Neuronal stem cell (in vitro differentiated cells): ENCODE measurements around the gene MUS81.
A peak's percentile ranks its signal among the peaks of the same experiment; 100 is the strongest.
"Not testable (repeated sequence)": the region's sequence is repeated elsewhere in the genome, so short reads cannot be mapped to it uniquely, and the experiment has no call there.

Experiments
- DNase-seq: peaks from one replicate; pipeline ENCODE4 v3.0.0-alpha.2; 2013; ENCODE audit warnings: low spot score
- H2AFZ ChIP-seq: one replicate; pipeline ENCODE4 v1.6.1; 2013; ENCODE audit warnings: mild to moderate bottlenecking, low read length, inconsistent platforms
- H2AK5ac ChIP-seq: 2 replicates; pipeline ENCODE4 v1.6.1; 2013; ENCODE audit warnings: low read depth, mild to moderate bottlenecking, inconsistent platforms, low read length, moderate library complexity, mixed read lengths
- H2BK120ac ChIP-seq: 2 replicates; pipeline ENCODE4 v1.6.1; 2013; ENCODE audit warnings: low read depth, mild to moderate bottlenecking, inconsistent platforms, low read length, moderate library complexity, mixed read lengths
- H2BK12ac ChIP-seq: one replicate; pipeline ENCODE4 v1.6.1; 2013; ENCODE audit warnings: low read length, inconsistent platforms
- H2BK15ac ChIP-seq: 2 replicates; pipeline ENCODE4 v1.6.1; 2013; ENCODE audit warnings: mild to moderate bottlenecking, low read length, inconsistent platforms, mixed read lengths
- H2BK5ac ChIP-seq: one replicate; pipeline ENCODE4 v1.6.1; 2013; ENCODE audit warnings: inconsistent platforms, mild to moderate bottlenecking, low read length, moderate library complexity
- H3K14ac ChIP-seq: one replicate; pipeline ENCODE4 v1.6.1; 2013; ENCODE audit warnings: low read length, inconsistent platforms
- H3K18ac ChIP-seq: 2 replicates; pipeline ENCODE4 v1.6.1; 2013; ENCODE audit warnings: low read length, inconsistent platforms
- H3K23ac ChIP-seq: 2 replicates; pipeline ENCODE4 v1.6.1; 2013; ENCODE audit warnings: low read depth, mild to moderate bottlenecking, mixed read lengths, low read length, inconsistent platforms; ENCODE audit not compliant: poor library complexity
- H3K27ac ChIP-seq: replicated peaks from 3 replicates; pipeline ENCODE4 v1.5.1; 2013; ENCODE audit warnings: low read length, inconsistent platforms
- H3K27me3 ChIP-seq, 3 experiments: 2 replicates each; pipeline ENCODE4 v1.6.1; 2013; ENCODE audit warnings: low read length in 3 of 3, mild to moderate bottlenecking in 2 of 3, inconsistent platforms in 1 of 3, low read depth in 1 of 3, mixed read lengths in 1 of 3, moderate library complexity in 1 of 3; ENCODE audit not compliant: control insufficient read depth in 3 of 3, insufficient read depth in 3 of 3
- H3K36me3 ChIP-seq, 2 donors: replicated peaks in 1 of 2; 2 replicates each; pipeline ENCODE4 v1.6.1; 2013; ENCODE audit warnings: low read length in 2 of 2; ENCODE audit not compliant: control insufficient read depth in 2 of 2, insufficient read depth in 2 of 2
- H3K4ac ChIP-seq: 2 replicates; pipeline ENCODE4 v1.6.1; 2013; ENCODE audit warnings: inconsistent platforms, mild to moderate bottlenecking, low read length, moderate library complexity
- H3K4me1 ChIP-seq, 2 donors: 1 replicate in 1 of 2; 2 replicates in 1 of 2; pipeline ENCODE4 v1.6.1; 2013; ENCODE audit warnings: low read length in 2 of 2, low read depth in 1 of 2; ENCODE audit not compliant: control insufficient read depth in 2 of 2, insufficient read depth in 1 of 2
- H3K4me2 ChIP-seq: one replicate; pipeline ENCODE4 v1.6.1; 2013; ENCODE audit warnings: mild to moderate bottlenecking, low read length, inconsistent platforms; ENCODE audit not compliant: insufficient read depth, poor library complexity, severe bottlenecking
- H3K4me3 ChIP-seq, 2 donors: 2 replicates each; pipeline ENCODE4 v1.5.1; 2013; ENCODE audit warnings: low read length in 2 of 2, mild to moderate bottlenecking in 2 of 2, inconsistent platforms in 1 of 2, moderate library complexity in 1 of 2
- H3K79me1 ChIP-seq: one replicate; pipeline ENCODE4 v1.6.1; 2013; ENCODE audit warnings: low read depth, mild to moderate bottlenecking, inconsistent platforms, low read length, moderate library complexity
- H3K9ac ChIP-seq: one replicate; pipeline ENCODE4 v1.6.1; 2013; ENCODE audit warnings: mild to moderate bottlenecking, low read depth, low read length, inconsistent platforms; ENCODE audit not compliant: poor library complexity
- H3K9me3 ChIP-seq, 2 donors: replicated peaks in 1 of 2; 2 replicates each; pipeline versions ENCODE3 to v1.6.1; 2013; ENCODE audit warnings: low read length in 2 of 2, mild to moderate bottlenecking in 2 of 2, inconsistent platforms in 1 of 2, low read depth in 1 of 2, mixed read lengths in 1 of 2, moderate library complexity in 1 of 2; ENCODE audit not compliant: control insufficient read depth in 2 of 2, insufficient read depth in 1 of 2
- H4K8ac ChIP-seq: one replicate; pipeline ENCODE4 v1.6.1; 2013; ENCODE audit warnings: low read depth, mild to moderate bottlenecking, inconsistent platforms, low read length, moderate library complexity
- H4K91ac ChIP-seq: one replicate; pipeline ENCODE4 v1.6.1; 2013; ENCODE audit warnings: low read length, low read depth, mild to moderate bottlenecking, inconsistent platforms; ENCODE audit not compliant: poor library complexity
- WGBS, 2 donors: extraction: QIAGEN DNeasy Blood & Tissue Kit; methylation state at CpG; one replicate each; pipeline ENCODE4 v1.1.7; 2013; ENCODE audit warnings: missing lambda C conversion rate in 2 of 2, mixed read lengths in 1 of 2; ENCODE audit not compliant: insufficient read length in 2 of 2, insufficient replicate concordance in 1 of 2; ENCODE audit errors: extremely low coverage in 2 of 2; 5-methylcytosine and 5-hydroxymethylcytosine counted together

Gene MUS81

DNA sequence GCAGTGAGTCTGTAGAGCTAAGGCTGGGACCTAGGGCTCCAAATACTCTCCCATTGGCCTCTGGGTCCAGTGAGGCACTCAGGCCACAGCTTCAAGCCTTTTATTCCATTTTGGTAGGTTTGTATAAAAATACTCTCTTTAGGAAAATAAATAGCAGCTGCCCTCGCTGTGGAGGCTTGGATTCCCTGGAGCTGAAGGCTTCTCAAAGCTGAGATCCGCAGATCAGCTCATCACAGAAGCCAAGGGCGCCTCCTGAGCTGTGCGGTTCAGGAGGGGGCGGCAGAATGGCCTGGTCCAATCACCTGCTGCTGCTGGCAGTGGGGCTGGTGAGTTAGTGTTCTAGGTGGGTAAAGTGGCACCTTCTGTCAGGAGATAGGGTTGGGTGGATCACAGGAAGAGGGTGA is 31.9 kb downstream of the MUS81 start:
- H2BK120ac ChIP-seq, H2BK12ac ChIP-seq, H3K18ac ChIP-seq, DNase-seq, H3K36me3 ChIP-seq, H2BK15ac ChIP-seq, H3K9ac ChIP-seq, H2AK5ac ChIP-seq, H4K8ac ChIP-seq, H3K9me3 ChIP-seq, H3K4ac ChIP-seq, H3K14ac ChIP-seq, H3K27ac ChIP-seq, H4K91ac ChIP-seq, H2BK5ac ChIP-seq, H3K79me1 ChIP-seq: not testable (repeated sequence)
- Histone ChIP-seq H2AFZ (peak overlapping the region; percentile 90), H3K4me1 (peaks cover 24% of the 10 kb centered on the region in 2 donors), H3K4me2 (peak overlapping the region; percentile 100), H3K4me3 (peak overlapping the region; percentile 57 to 86), H3K27me3 (peaks cover 0 to 15% (median 0%) of the 10 kb centered on the region in 3 experiments), H3K23ac (peak overlapping the region; percentile 10)
- WGBS, 2 donors: no CpG with 5 or more reads among the region's 5 CpGs

GRCh38 chr11:65892661-65893317 is 32.6 kb downstream of the MUS81 start:
- H3K4me3 ChIP-seq: no peak overlapping the region
- H2BK5ac ChIP-seq: no peak overlapping the region
- no peak overlapping the region for H4K91ac ChIP-seq
- H2AFZ ChIP-seq: no peak overlapping the region
- H3K23ac ChIP-seq: no peak overlapping the region
- H3K14ac ChIP-seq: no peak overlapping the region
- H3K79me1 ChIP-seq: no peaks in the 10 kb centered on the region
- no peak overlapping the region for H2BK12ac ChIP-seq
- no peak overlapping the region for H3K27ac ChIP-seq
- H4K8ac ChIP-seq: no peak overlapping the region
- no peak overlapping the region for H3K4me2 ChIP-seq
- no peak overlapping the region for H3K4ac ChIP-seq
- H3K27me3 ChIP-seq: peaks cover 0 to 17% (median 0%) of the 10 kb centered on the region in 3 experiments
- H2BK15ac ChIP-seq: no peak overlapping the region
- no peaks in the 10 kb centered on the region for H3K36me3 ChIP-seq
- peak overlapping the region; percentile 27 for H2BK120ac ChIP-seq
- no CpG with 5 or more reads among the region's 10 CpGs for WGBS, 2 donors
- H3K4me1 ChIP-seq: peaks cover 19 to 20% of the 10 kb centered on the region in 2 donors
- DNase-seq: no peak
- H3K9me3 ChIP-seq: no peaks in the 10 kb centered on the region
- H3K9ac ChIP-seq: no peak overlapping the region
- peak overlapping the region; percentile 25 for H2AK5ac ChIP-seq
- H3K18ac ChIP-seq: no peak overlapping the region

DNA sequence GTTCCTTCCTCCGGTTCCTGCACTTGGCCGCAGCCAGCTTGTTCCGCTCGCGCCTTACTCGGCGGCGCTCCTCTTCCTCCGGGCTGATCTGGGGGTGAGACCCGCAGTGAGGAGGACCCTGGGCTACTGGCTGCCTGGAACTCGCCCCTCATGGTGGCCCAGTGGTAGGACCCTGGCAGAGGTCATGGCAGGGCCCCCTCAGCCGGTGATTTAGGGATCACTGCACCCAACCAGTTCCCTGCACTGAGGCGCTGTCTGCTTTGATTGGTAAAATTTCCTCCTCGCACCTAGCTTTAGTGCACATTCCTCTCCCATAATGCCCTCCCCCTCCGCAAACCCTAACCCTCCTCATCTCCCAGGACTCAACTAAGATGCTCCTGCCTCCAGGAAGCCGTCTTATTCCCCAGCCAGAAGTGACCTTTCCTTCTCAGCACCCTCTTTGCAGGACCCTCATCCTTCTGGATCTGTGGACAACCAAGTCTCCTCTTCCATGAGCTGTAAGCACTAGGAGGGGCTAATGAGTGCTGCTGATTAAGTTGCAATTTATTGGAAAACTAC is 33.9 kb downstream of the MUS81 start:
- no peak for DNase-seq
- Histone ChIP-seq H3K36me3 (no peaks in the 10 kb centered on the region), H3K27ac (no peak overlapping the region), H3K79me1 (no peaks in the 10 kb centered on the region), H3K4me3 (no peak overlapping the region), H3K9ac (no peak overlapping the region), H3K14ac (no peak overlapping the region), H2BK12ac (no peak overlapping the region), H2BK120ac (no peak overlapping the region), H4K91ac (no peak overlapping the region), H3K18ac (no peak overlapping the region), H3K9me3 (no peaks in the 10 kb centered on the region), H3K27me3 (peaks cover 2 to 25% (median 2%) of the 10 kb centered on the region in 3 experiments), H2BK15ac (no peak overlapping the region), H3K4me2 (no peak overlapping the region), H2AK5ac (no peak overlapping the region), H3K23ac (no peak overlapping the region), H3K4me1 (peaks cover 16 to 20% of the 10 kb centered on the region in 2 donors), H3K4ac (no peak overlapping the region), H2AFZ (no peak overlapping the region), H2BK5ac (no peak overlapping the region), H4K8ac (no peak overlapping the region)
- WGBS, 2 donors: no CpG with 5 or more reads among the region's 16 CpGs

DNA sequence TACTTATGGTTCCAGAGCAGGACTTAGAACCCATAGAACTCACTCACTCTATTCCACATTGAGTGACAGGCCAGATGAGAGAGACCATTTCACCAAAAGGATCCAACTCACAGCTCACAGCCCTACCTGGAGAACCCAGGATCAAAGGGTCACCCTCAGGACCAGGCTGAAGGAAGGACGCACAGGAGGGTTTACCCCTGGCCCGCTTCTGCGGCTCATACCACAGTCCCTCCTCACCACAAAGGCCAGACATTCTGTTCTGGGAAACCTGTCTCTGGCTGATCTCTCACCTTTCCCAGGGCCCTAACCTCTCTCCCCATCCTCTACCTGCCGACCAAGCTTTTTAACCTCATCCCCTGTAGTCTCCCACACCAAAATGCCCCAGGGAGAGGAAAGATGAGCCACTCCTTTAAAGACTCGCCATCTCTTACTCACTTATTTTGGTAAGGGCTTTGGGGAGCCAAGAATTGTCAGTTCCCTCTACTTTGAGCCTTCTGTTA is 35.3 kb downstream of the MUS81 start:
- Histone ChIP-seq H3K18ac (no peak overlapping the region), H3K4me2 (no peak overlapping the region), H3K14ac (no peak overlapping the region), H3K4me1 (peaks cover 14 to 15% of the 10 kb centered on the region in 2 donors), H4K8ac (no peak overlapping the region), H3K27me3 (peaks cover 12 to 29% (median 14%) of the 10 kb centered on the region in 3 experiments), H3K23ac (no peak overlapping the region), H3K4ac (no peak overlapping the region), H2BK15ac (no peak overlapping the region), H2BK120ac (no peak overlapping the region), H2BK5ac (no peak overlapping the region), H4K91ac (no peak overlapping the region), H3K9ac (no peak overlapping the region), H2AFZ (no peak overlapping the region), H2BK12ac (no peak overlapping the region), H3K9me3 (peaks cover 0 to 2% of the 10 kb centered on the region in 2 donors), H2AK5ac (peak overlapping the region; percentile 18), H3K36me3 (no peaks in the 10 kb centered on the region), H3K27ac (no peak overlapping the region), H3K4me3 (no peak overlapping the region), H3K79me1 (no peaks in the 10 kb centered on the region)
- no peak for DNase-seq
- WGBS, 2 donors: no CpG with 5 or more reads among the region's 5 CpGs
